ENCODE results near the gene EIF2D.

EIF2D gene

DNA sequence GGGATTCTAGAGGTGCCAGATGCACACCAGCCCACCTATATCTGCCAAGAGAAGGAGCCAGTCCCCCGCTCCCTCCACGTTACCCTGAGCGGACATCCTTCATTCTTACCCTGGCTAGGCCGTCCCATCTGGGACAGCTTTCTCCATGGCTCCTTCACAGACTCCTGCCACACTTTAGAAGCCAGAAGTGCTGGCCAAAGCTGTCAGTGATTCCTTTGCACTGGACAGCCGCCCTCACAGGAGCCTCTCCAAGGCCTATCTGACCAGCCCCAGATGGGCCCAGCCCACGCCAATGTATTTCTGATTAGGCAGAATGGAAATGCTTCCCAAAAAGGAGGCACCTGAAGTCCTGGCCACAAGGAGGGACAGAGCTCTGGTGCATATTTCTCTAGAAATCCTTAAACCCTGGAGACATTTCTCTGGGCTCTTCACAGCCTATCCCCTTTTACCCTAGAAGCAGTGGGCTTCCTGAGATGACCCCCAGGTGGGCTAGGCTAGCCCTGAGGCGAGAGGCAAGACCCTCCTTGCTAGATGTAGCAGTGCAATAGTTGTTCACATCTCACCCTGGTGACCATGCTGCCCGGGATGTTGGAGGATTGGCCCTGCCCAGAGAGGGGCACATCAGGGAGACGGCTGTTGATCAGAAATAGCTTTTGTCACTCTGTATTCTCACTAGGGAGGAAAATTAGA is 60.8 kb downstream of the EIF2D start:
- DNase-seq (ENCODE audit: low read depth), result no peak
- no peak for TF ChIP-seq CTCF (IDR thresholded peaks at IDR 0.05; ENCODE audit: insufficient read depth, low read depth, low read length, missing control alignments)
- H3K4me3 ChIP-seq (ENCODE audit: low read depth, low read length), result no peak overlapping the region

- TF ChIP-seq CTCF (IDR thresholded peaks at IDR 0.05; ENCODE audit: insufficient read depth, low read depth, low read length, missing control alignments), result no peak
- DNase-seq (ENCODE audit: low read depth), result no peak
- H3K4me3 ChIP-seq (ENCODE audit: low read depth, low read length), result no peak overlapping the region
Measured at GRCh38 chr1:206550446-206550845, 61.8 kb downstream of the EIF2D start.

- H3K4me3 ChIP-seq (ENCODE audit: low read depth, low read length), result no peak overlapping the region
- TF ChIP-seq CTCF (IDR thresholded peaks at IDR 0.05; ENCODE audit: insufficient read depth, low read depth, low read length, missing control alignments), result no peak
- DNase-seq (ENCODE audit: low read depth), result no peak
Measured at GRCh38 chr1:206547104-206547503, 65.2 kb downstream of the EIF2D start.

DNA sequence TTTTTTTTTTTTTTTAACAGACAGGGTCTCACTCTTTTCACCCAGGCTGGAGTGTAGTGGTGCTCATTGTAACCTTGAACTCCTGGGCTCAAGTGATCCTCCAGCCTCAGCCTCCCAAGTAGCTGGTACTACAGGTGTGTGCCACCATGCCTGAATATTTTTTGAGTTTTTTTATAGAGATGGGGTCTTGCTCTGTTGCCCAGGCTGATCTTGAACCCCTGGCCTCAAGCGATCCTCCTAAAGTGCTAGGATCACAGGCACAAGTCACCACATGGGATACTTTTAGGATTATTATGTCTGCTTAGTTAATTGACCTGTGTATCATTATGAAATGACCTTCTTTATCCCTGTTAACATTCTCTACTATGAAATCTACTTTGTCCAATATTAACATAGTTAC is 66.9 kb downstream of the EIF2D start:
- H3K4me3 ChIP-seq (ENCODE audit: low read depth, low read length), result no peak overlapping the region
- no peak for TF ChIP-seq CTCF (IDR thresholded peaks at IDR 0.05; ENCODE audit: insufficient read depth, low read depth, low read length, missing control alignments)
- no peak for DNase-seq (ENCODE audit: low read depth)

DNA sequence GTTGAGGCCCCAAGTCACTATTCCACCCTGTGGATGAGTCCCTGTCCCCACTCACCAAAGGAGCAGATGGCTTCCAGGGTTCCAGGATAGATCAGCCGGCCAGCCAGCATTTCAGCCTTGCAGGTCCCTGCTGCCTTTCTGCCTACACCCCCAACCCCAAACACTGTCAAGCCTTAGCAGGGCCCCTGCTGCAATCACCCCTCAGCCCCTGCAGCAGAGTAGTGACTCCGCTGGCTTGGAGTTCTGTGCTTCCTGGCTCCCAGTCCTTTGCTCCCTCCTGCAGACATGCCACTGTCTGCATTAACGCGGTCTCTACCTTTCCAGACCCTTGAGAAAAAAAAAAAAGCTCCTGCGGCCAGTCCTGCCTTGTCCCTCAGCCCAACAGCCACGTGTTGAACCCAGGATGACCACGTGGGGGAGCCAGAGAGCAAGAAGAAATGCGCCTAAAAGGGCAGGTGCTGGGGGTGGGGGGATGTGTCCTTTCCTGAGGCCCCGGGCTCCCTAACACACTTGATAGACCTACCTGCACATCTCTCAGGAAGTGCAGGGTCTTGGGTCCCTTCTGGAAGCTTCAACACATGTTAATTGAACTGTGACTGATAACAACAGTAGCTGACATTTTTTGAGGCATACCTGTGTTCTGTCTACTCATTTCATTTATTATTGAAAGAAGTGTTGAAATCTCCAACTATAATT is 67.6 kb downstream of the EIF2D start:
- DNase-seq (ENCODE audit: low read depth), result peak; percentile 72
- H3K4me3 ChIP-seq (ENCODE audit: low read depth, low read length), result no peak overlapping the region
- peak; percentile 88 for TF ChIP-seq CTCF (IDR thresholded peaks at IDR 0.05; ENCODE audit: insufficient read depth, low read depth, low read length, missing control alignments)

All from GM12865 (cell line).